Suprapubic skin (tissue), 4 donors: ENCODE measurements around the gene TCF23. TPM values are rescaled to one million over a fixed set of nuclear protein-coding genes. Genes with fewer than 3 reads are reported as not detected.

ENCODE experiments used
- DNase-seq, 2 donors: peaks; one replicate each; pipeline ENCODE4 v3.0.0-alpha.2; 2019; ENCODE audit warnings: low spot score in 2 of 2
- H3K27ac ChIP-seq: fragments of 200-600 bp; sonication (generic); one replicate; pipeline ENCODE4 v1.5.1; 2019
- H3K27me3 ChIP-seq: fragments of 200-600 bp; sonication (generic); one replicate; pipeline ENCODE4 v1.5.1; 2019
- H3K36me3 ChIP-seq: fragments of 200-600 bp; sonication (generic); one replicate; pipeline ENCODE4 v1.5.1; 2019
- H3K4me1 ChIP-seq: fragments of 200-600 bp; sonication (generic); one replicate; pipeline ENCODE4 v1.5.1; 2019
- H3K4me3 ChIP-seq: fragments of 200-600 bp; sonication (generic); one replicate; pipeline ENCODE4 v1.5.1; 2019; ENCODE audit warnings: mild to moderate bottlenecking
- H3K9me3 ChIP-seq: fragments of 200-600 bp; sonication (generic); one replicate; pipeline ENCODE4 v1.5.1; 2019
- EP300 ChIP-seq: sonication (generic); formaldehyde crosslinking; IDR thresholded peaks from one replicate; pipeline ENCODE4 v1.6.1; 2017; ENCODE audit warnings: antibody characterized with exemption
- POLR2A ChIP-seq, 2 donors: fragments of 450-650 bp; IDR thresholded peaks; one replicate each; pipeline ENCODE4 v1.6.1; 2017; ENCODE audit warnings: antibody characterized with exemption in 2 of 2, mild to moderate bottlenecking in 2 of 2, moderate library complexity in 2 of 2
- POLR2AphosphoS5 ChIP-seq, 3 donors: sonication (generic); formaldehyde crosslinking; IDR thresholded peaks; one replicate each; pipeline ENCODE4 v1.6.1; 2017; ENCODE audit warnings: antibody characterized with exemption in 3 of 3
- WGBS: methylation state at CpG from one replicate; pipeline ENCODE4 v1.1.5; 2018; 5-methylcytosine and 5-hydroxymethylcytosine counted together
- total RNA-seq, 4 donors: library from RNA; depleted of rRNA; stranded (reverse); fragments of >200 nt; gene quantifications; one replicate each; pipeline ENCODE4 v1.1.0, GENCODE V29; 2016
- TF ChIP-seq, protein P1 (sequence below), 2 donors: fragments of 200-600 bp in 1 of 2; fragments of 450-650 bp in 1 of 2; sonication (generic) in 1 of 2; IDR thresholded peaks; one replicate each; pipeline ENCODE4 v1.5.1; 2016 to 2019; ENCODE audit warnings: antibody characterized with exemption in 2 of 2, mild to moderate bottlenecking in 1 of 2, moderate library complexity in 1 of 2

The TCF23 gene
- under 1 TPM in 1 of 4 donors, not detected in 3; 0.11 TPM for total RNA-seq

- H3K9me3 ChIP-seq = no peaks in the 10 kb centered on the region
Measured at GRCh38 chr2:27148801-27149439, at the start of gene TCF23. Gene TCF23, plus strand, starts transcription at chr2:27149004. Its CDS starts 130 bp downstream, at chr2:27149134.

DNA sequence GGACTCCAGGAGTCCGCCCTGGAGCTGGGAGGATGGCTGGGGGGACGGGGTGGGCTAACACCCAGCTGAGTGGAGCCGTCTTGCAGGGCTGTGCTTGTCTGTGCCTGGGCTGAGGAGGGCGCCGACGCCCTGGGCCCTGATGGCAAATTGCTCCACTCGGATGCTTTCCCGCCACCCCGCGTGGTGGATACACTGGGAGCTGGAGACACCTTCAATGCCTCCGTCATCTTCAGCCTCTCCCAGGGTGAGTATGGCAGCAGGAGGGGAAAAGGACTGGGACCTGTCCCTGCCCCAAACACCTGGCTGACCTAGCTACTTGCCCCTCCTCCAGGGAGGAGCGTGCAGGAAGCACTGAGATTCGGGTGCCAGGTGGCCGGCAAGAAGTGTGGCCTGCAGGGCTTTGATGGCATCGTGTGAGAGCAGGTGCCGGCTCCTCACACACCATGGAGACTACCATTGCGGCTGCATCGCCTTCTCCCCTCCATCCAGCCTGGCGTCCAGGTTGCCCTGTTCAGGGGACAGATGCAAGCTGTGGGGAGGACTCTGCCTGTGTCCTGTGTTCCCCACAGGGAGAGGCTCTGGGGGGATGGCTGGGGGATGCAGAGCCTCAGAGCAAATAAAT, 49.4 kb upstream of the TCF23 start:
- H3K4me1 ChIP-seq = peaks cover 10% of the 10 kb centered on the region
- no peak overlapping the region for H3K4me3 ChIP-seq
- H3K27ac ChIP-seq = no peak overlapping the region
- DNase-seq = no peak
- TF ChIP-seq EP300 (no peak), POLR2A (IDR thresholded peaks at IDR 0.05) (no peak), POLR2AphosphoS5 (IDR thresholded peaks at IDR 0.05) (no peak)
- TF ChIP-seq, protein P1, sequence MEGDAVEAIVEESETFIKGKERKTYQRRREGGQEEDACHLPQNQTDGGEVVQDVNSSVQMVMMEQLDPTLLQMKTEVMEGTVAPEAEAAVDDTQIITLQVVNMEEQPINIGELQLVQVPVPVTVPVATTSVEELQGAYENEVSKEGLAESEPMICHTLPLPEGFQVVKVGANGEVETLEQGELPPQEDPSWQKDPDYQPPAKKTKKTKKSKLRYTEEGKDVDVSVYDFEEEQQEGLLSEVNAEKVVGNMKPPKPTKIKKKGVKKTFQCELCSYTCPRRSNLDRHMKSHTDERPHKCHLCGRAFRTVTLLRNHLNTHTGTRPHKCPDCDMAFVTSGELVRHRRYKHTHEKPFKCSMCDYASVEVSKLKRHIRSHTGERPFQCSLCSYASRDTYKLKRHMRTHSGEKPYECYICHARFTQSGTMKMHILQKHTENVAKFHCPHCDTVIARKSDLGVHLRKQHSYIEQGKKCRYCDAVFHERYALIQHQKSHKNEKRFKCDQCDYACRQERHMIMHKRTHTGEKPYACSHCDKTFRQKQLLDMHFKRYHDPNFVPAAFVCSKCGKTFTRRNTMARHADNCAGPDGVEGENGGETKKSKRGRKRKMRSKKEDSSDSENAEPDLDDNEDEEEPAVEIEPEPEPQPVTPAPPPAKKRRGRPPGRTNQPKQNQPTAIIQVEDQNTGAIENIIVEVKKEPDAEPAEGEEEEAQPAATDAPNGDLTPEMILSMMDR (IDR thresholded peaks at IDR 0.05) = no peak
- no peaks in the 10 kb centered on the region for H3K36me3 ChIP-seq
- no peaks in the 10 kb centered on the region for H3K9me3 ChIP-seq
- WGBS = 85% methylated on average over 10 of the region's 19 CpGs
- no peaks in the 10 kb centered on the region for H3K27me3 ChIP-seq

More at GRCh38 chr2:27148801-27149439, at the start of gene TCF23:
- Histone ChIP-seq H3K27me3 (peaks cover 3% of the 10 kb centered on the region), H3K27ac (no peak within 1 kb of the TSS), H3K36me3 (no peaks in the 10 kb centered on the region), H3K4me1 (no peaks in the 10 kb centered on the region), H3K4me3 (no peak within 1 kb of the TSS)
- TF ChIP-seq POLR2AphosphoS5 (IDR thresholded peaks at IDR 0.05) (no peak), EP300 (no peak), POLR2A (IDR thresholded peaks at IDR 0.05) (no peak)
- TF ChIP-seq, protein P1 (IDR thresholded peaks at IDR 0.05) = no peak
- 64% methylated on average over 4 of the region's 12 CpGs for WGBS
- peak in 1 of 2 donors; percentile 27 for DNase-seq

- Histone ChIP-seq H3K27me3 (no peaks in the 10 kb centered on the region), H3K4me1 (peaks cover 10% of the 10 kb centered on the region), H3K9me3 (no peaks in the 10 kb centered on the region), H3K36me3 (no peaks in the 10 kb centered on the region), H3K4me3 (no peak overlapping the region), H3K27ac (no peak overlapping the region)
- TF ChIP-seq POLR2A (IDR thresholded peaks at IDR 0.05) (no peak), POLR2AphosphoS5 (IDR thresholded peaks at IDR 0.05) (no peak), EP300 (no peak)
- TF ChIP-seq, protein P1 (IDR thresholded peaks at IDR 0.05) = no peak
- no peak for DNase-seq
- WGBS = 88% methylated on average over 5 of the region's 10 CpGs
Measured at GRCh38 chr2:27100036-27100435, 48.8 kb upstream of the TCF23 start.

DNA sequence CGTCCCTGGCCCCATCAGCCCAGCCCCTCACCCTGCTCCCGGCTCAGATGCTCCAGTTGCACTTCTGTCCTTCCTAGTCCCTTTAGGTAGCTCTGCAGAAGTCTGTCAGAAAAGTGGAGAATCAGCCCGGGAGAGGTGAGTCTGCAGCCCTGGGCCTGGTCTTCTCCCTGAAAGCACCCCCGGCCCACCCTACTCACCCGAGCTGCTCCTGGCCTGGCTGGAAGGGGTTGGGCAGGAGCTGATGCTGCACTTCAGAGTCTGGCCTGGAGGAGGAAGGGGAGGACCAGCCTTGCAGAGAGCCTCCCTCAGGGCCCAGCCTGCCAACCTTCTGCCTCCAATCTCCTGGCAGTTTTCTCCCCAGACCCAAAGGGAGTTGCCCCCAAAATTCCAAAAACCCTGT, 46.5 kb upstream of the TCF23 start:
- 76% methylated on average over 4 of the region's 5 CpGs for WGBS
- Histone ChIP-seq H3K27me3 (no peaks in the 10 kb centered on the region), H3K4me1 (no peaks in the 10 kb centered on the region), H3K27ac (no peak overlapping the region), H3K9me3 (no peaks in the 10 kb centered on the region), H3K4me3 (no peak overlapping the region), H3K36me3 (no peaks in the 10 kb centered on the region)
- TF ChIP-seq EP300 = no peak
- TF ChIP-seq, protein P1 (IDR thresholded peaks at IDR 0.05) = no peak
- no peak for TF ChIP-seq POLR2A (IDR thresholded peaks at IDR 0.05)
- TF ChIP-seq POLR2AphosphoS5 (IDR thresholded peaks at IDR 0.05) = no peak
- DNase-seq = no peak

DNA sequence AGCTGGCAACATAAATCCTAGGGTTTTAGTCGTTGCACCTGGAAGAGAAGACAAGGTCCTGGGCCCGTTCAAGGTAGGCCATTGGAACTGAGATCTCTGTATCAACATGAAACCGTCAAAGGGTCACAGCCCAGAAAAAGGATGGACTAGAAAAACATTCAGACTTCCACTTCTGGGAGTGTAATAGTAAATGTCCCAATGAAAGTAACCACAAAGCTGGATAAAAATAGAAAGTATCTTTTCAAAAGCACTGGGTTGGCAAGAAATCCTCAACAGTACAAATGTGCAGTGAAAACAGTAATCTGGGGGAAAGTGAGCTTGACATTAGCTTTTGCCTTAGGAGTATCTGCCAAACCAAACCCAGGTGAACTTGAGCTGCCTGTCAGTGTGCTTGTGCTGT, 42.8 kb upstream of the TCF23 start:
- DNase-seq = no peak
- Histone ChIP-seq H3K4me1 (no peaks in the 10 kb centered on the region), H3K9me3 (no peaks in the 10 kb centered on the region), H3K36me3 (no peaks in the 10 kb centered on the region), H3K4me3 (no peak overlapping the region), H3K27ac (no peak overlapping the region), H3K27me3 (no peaks in the 10 kb centered on the region)
- WGBS = 73% methylated on average over 3 of the region's 3 CpGs
- TF ChIP-seq POLR2AphosphoS5 (IDR thresholded peaks at IDR 0.05) = no peak
- TF ChIP-seq, protein P1 (IDR thresholded peaks at IDR 0.05) = no peak
- TF ChIP-seq EP300 = no peak
- TF ChIP-seq POLR2A (IDR thresholded peaks at IDR 0.05) = no peak
